HUES6 (cell line): ENCODE data around the gene NOP56.

ENCODE experiments used
- H3K27ac ChIP-seq: 2 replicates; pipeline ENCODE4 v1.7.0; 2013; ENCODE audit warnings: low read depth, mild to moderate bottlenecking, low read length, inconsistent platforms
- H3K27me3 ChIP-seq: 2 replicates; pipeline ENCODE4 v1.6.1; 2013; ENCODE audit warnings: low read length; ENCODE audit not compliant: control insufficient read depth, insufficient read depth
- H3K36me3 ChIP-seq: 2 replicates; pipeline ENCODE4 v1.6.1; 2013; ENCODE audit warnings: low read length; ENCODE audit not compliant: control insufficient read depth, insufficient read depth
- H3K4me1 ChIP-seq: 2 replicates; pipeline ENCODE4 v1.6.1; 2013; ENCODE audit warnings: low read length; ENCODE audit not compliant: control insufficient read depth, insufficient read depth
- H3K4me3 ChIP-seq: 2 replicates; pipeline ENCODE4 v1.5.1; 2013; ENCODE audit warnings: low read depth, low read length
- H3K9ac ChIP-seq: one replicate; pipeline ENCODE4 v1.6.1; 2013; ENCODE audit warnings: mild to moderate bottlenecking, low read length
- H3K9me3 ChIP-seq: 2 replicates; pipeline ENCODE4 v1.6.1; 2013; ENCODE audit warnings: low read depth, low read length; ENCODE audit not compliant: control insufficient read depth, insufficient read depth

Gene NOP56

DNA sequence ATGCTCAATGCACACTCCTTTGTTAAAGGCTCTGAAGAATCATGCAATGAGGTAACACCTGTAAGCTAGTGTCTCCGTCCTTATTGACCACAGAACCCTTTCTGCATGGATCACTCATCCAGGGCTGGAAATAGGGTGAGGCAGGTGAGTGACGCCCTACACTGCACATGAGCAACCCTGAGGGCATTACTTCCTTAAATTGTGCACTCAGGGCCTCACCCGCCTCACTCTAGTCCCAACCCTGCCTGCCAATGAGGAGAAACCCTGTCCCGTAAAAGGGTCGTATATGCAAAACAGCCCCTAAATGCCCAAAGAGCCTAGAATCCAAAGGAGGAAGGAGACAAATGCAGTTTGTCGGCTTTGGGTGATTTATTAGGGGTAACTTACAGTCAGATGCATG is 33.6 kb upstream of the NOP56 start:
- no peak overlapping the region for H3K27ac ChIP-seq

DNA sequence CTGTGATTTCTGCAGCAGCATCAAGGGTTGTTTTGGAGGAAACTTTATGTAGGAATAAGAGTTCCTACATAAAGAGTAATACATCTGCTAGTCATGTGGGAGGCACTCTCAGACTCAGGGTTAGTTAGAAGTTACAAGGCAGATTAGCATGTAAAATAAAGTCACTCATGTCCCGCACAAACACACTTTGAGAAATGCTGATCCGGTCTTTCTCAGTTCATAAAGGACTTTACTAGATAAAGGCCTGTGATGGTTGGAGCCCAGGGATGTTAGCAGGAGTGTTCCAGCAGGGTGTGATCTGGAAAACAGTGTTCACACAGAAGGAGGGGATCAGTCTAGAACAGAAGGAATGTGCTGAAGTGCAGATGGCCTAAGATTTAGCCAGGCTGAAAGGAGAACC is 33.1 kb upstream of the NOP56 start:
- no peaks in the 10 kb centered on the region for H3K36me3 ChIP-seq
- H3K4me3 ChIP-seq, result no peak overlapping the region
- H3K27me3 ChIP-seq, result peaks cover 7% of the 10 kb centered on the region; the same call in 1 of the 2 replicates
- H3K9ac ChIP-seq, result no peak overlapping the region
- no peaks in the 10 kb centered on the region for H3K9me3 ChIP-seq
- no peaks in the 10 kb centered on the region for H3K4me1 ChIP-seq
- no peak overlapping the region for H3K27ac ChIP-seq

More for the DNA sequence above, 33.6 kb upstream of the NOP56 start:
- Histone ChIP-seq H3K4me1 (no peaks in the 10 kb centered on the region), H3K27me3 (peaks cover 5% of the 10 kb centered on the region; the same call in 1 of the 2 replicates), H3K4me3 (no peak overlapping the region), H3K9ac (no peak overlapping the region), H3K36me3 (no peaks in the 10 kb centered on the region), H3K9me3 (no peaks in the 10 kb centered on the region)

DNA sequence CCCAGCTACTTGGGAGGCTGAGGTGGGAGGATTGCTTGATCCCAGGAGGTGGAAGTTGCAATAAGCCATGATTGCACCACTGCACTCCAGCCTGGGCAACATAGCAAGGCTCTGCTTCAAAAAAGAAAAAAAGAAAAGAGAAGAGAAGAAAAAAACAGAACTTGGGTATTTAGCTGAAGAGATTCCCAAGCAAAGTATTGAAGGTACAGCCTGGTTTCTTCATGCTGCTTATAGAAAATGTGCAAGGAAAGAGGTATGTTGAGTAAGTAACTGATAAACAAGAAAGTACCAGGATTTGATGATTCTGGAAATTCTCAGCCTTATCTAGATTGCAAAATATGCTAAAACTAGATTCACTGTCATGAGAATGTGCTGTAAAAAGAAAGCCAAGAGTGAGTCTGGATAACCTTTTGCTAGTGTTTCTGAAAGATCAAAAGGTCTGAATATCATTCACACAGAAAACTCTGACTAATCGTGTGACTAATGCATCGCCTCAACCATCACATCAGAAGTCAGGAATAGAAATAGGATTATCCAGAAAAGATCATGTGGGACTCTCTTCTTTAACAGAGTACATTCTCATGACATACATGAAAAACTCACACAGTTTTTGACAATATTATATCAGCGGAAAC is 32.4 kb upstream of the NOP56 start:
- Histone ChIP-seq H3K4me3 (no peak overlapping the region), H3K27ac (no peak overlapping the region), H3K27me3 (peaks cover 7% of the 10 kb centered on the region; the same call in 1 of the 2 replicates), H3K9me3 (no peaks in the 10 kb centered on the region; the same call in 1 of the 2 replicates), H3K36me3 (no peaks in the 10 kb centered on the region), H3K9ac (no peak overlapping the region), H3K4me1 (no peaks in the 10 kb centered on the region)

DNA sequence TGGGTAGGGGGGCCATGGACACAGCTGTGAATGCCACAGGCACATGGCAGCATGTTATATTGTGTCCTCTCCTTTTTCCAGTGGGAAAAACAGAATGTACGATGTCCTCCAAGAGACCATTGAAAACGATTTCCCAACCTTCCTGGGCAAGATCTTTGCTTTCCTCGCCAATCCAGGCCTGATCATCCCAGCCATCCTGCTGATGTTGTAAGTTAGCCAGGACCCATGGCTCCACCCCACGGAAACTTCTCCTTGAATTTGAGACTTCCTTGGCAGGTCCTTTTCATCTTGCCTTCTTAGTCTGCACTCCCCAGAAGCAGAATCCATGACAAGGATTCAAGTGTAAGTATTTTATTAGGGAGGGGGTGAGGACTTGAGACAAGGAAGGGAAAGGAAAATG is 28.2 kb upstream of the NOP56 start:
- Histone ChIP-seq H3K9ac (no peak overlapping the region), H3K9me3 (peaks cover 10% of the 10 kb centered on the region; the same call in 1 of the 2 replicates), H3K4me3 (no peak overlapping the region), H3K27ac (no peak overlapping the region), H3K27me3 (peaks cover 2% of the 10 kb centered on the region; the same call in 1 of the 2 replicates), H3K4me1 (no peaks in the 10 kb centered on the region), H3K36me3 (no peaks in the 10 kb centered on the region)

DNA sequence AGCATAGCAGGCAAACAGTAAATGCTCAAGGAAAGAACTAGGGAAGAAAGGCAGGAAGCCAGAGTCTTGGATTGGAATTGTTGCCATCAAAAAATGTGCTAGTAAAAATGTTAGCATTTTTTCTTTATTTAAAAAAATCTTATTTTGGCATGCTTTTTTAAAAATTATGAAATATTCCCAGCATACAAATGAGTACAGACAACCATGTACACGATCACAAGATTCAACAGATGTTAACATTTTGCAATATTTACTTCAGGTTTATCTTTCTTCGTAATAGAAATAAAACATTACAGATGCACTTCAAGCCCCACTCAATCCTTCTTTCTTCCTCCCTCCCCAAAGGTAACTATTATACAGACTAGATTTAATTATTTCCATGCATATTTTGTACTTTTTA is 27.4 kb upstream of the NOP56 start:
- H3K4me3 ChIP-seq, result no peak overlapping the region

DNA sequence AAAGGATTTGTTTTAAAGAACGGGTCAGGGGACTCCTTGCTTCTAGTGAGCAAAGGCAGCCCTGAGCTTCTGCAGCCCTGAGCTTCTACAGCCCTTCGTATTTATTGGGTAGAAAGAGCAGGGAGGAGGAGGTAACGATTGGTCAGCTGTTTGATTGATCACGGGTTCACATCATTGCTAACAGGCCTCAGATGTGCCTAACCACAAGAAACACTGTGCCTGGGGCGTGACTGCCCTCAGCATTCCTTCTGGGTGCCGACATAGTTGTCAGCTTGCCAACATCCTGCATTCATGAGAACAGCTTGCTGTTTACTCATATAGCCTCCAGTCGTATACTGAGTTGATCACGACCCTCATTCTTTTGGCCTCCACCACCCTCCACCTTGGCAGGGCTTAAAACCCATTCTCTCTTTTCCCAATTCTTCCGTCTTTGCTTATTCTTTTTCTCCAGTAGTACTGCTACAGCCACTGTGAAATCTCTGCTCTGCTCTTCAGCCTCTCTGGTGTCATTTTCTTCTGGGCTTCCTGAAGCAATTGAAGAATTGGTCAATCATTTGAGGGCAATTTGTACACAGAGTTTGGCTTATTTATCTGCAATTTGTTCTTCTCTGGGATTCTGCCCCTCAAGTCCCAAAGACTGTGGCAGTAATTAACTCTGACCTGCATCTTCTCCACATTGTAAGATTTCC is 25.4 kb upstream of the NOP56 start:
- Histone ChIP-seq H3K27ac (no peak overlapping the region), H3K36me3 (no peaks in the 10 kb centered on the region), H3K9me3 (peaks cover 10% of the 10 kb centered on the region; the same call in 1 of the 2 replicates), H3K4me3 (no peak overlapping the region), H3K27me3 (0 out of 2 replicates have a peak, but pooled peaks cover 2% of the 10 kb centered on the region), H3K9ac (no peak overlapping the region), H3K4me1 (no peaks in the 10 kb centered on the region)

More for the DNA sequence above, 27.4 kb upstream of the NOP56 start:
- H3K4me1 ChIP-seq, result no peaks in the 10 kb centered on the region
- 0 out of 2 replicates have a peak, but pooled peaks cover 2% of the 10 kb centered on the region for H3K27me3 ChIP-seq
- H3K9ac ChIP-seq, result no peak overlapping the region
- no peak overlapping the region for H3K27ac ChIP-seq
- peaks cover 10% of the 10 kb centered on the region; the same call in 1 of the 2 replicates for H3K9me3 ChIP-seq
- no peaks in the 10 kb centered on the region for H3K36me3 ChIP-seq

DNA sequence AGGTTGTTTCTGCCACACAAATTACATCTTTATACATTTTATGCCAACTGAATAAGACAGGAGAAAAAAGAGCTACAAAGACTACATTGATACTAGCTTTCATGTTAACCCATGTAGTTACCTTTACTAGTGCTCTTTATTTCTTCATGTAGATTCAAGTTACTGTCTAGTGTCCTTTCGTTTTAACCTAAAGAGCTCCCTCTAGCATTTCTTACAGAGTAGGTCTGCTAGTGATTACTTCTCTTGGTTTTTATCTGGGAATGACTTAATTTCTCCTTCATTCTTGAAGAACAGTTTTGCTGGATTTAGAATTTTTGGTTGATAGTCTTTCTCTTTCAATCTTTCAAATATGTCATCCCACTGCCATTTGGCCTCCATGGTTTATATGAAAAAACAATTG is 21.2 kb upstream of the NOP56 start:
- Histone ChIP-seq H3K4me3 (no peak overlapping the region), H3K27ac (no peak overlapping the region), H3K27me3 (peaks cover 13% of the 10 kb centered on the region), H3K36me3 (no peaks in the 10 kb centered on the region), H3K4me1 (no peaks in the 10 kb centered on the region), H3K9me3 (peaks cover 8% of the 10 kb centered on the region; the same call in 1 of the 2 replicates), H3K9ac (no peak overlapping the region)

DNA sequence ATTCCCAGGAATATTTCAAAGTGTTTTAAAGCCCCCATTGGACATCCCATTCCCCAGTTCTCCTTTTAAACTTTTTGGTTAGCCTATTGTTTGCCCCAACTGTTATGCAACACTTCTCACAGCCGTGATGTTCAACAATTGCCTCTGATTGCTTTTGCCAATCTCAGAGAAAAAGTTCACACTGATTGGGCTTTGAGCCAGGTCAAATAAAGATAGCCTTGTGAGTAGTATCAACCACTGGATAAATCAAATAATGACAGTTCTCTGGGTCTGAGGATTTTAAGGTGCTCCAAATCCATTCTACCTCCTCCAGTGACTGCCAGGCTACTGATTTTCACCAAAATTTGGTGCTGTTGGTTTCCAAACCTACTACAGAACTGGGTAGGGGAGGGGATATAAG is 19.1 kb upstream of the NOP56 start:
- Histone ChIP-seq H3K36me3 (no peaks in the 10 kb centered on the region), H3K4me1 (no peaks in the 10 kb centered on the region), H3K27ac (no peak overlapping the region), H3K9me3 (no peaks in the 10 kb centered on the region), H3K4me3 (no peak overlapping the region), H3K9ac (no peak overlapping the region), H3K27me3 (peaks cover 14% of the 10 kb centered on the region)

DNA sequence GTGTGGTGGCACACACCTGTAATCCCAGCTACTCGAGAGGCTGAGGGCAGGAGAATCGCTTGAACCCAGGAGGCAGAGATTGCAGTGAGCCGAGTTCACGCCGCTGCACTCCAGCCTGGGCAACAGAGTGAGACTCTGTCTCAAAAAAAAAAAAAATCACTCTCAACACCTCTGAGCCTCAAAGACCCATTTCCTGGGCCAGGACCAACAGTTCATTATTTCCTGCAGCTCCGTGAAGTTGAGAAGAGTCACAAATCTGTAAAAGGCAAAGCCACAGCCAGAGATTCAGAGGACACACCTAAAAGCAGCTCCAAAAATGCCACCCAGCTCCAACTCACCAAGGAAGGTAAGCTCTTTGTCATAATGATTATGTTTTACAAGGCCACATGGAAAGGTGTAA is 15.2 kb upstream of the NOP56 start:
- peaks cover 14% of the 10 kb centered on the region for H3K27me3 ChIP-seq
- H3K4me1 ChIP-seq, result no peaks in the 10 kb centered on the region
- no peak overlapping the region for H3K4me3 ChIP-seq
- no peak overlapping the region for H3K9ac ChIP-seq
- no peaks in the 10 kb centered on the region; the same call in 1 of the 2 replicates for H3K36me3 ChIP-seq
- no peaks in the 10 kb centered on the region for H3K9me3 ChIP-seq
- no peak overlapping the region for H3K27ac ChIP-seq

DNA sequence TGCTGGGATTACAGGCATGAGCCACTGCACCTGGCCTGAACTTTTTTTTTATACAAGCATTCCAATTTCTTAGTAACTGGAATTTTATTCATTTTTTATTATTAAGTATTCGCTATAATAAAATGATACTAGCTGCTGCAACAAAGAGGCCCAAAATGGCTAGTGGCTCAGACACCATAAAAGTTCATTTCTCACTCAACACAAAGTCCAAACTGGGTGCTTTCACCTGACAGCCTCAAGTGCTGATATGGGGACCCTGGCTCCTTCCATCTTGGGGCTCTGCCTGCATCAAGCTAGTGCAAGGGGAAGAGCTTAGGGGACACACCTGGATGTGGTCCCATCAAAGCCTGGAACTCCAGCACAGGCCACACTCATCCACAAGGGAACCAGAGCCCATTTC is 12.2 kb upstream of the NOP56 start:
- Histone ChIP-seq H3K4me1 (no peaks in the 10 kb centered on the region), H3K9ac (no peak overlapping the region), H3K27ac (no peak overlapping the region), H3K36me3 (peaks cover 4% of the 10 kb centered on the region), H3K27me3 (peaks cover 10% of the 10 kb centered on the region), H3K9me3 (no peaks in the 10 kb centered on the region), H3K4me3 (no peak overlapping the region)

DNA sequence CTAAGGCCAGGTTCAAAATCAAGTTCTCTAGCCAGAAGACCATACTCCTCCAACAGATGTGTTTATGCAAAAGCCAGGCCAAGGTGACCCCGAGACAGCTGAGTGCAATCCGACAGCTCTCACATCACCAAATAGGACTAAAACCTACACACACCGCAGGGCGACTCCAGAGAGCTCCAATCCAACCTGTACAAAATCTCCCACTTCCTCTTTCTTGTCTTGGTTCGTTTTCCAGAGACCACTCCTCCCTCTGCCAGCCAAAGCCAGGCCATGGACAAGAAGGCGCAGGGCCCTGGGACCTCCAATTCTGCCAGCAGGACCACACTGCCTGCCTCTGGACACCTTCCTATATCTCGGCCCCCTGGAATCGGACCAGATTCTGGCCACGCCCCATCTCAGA is 11.5 kb upstream of the NOP56 start:
- Histone ChIP-seq H3K27ac (no peak overlapping the region), H3K4me1 (no peaks in the 10 kb centered on the region), H3K4me3 (no peak overlapping the region), H3K36me3 (peaks cover 4% of the 10 kb centered on the region), H3K27me3 (peaks cover 5% of the 10 kb centered on the region), H3K9me3 (no peaks in the 10 kb centered on the region), H3K9ac (no peak overlapping the region)
